AG04450 (cell line): ENCODE data around the gene ZNF335. TPM values are rescaled to one million over a fixed set of nuclear protein-coding genes. Genes with fewer than 3 reads are reported as not detected.

Source experiments
- CTCF ChIA-PET: fragments of 300-600, 350-600 bp; formaldehyde crosslinking; extraction: SDS; loops from one replicate; lab custom pipeline; 2022; ENCODE audit warnings: antibody characterized with exemption, inconsistent platforms; lab: Charles Lee
- POLR2A ChIA-PET: fragments of 350-600 bp; formaldehyde crosslinking; extraction: SDS; loops from one replicate; lab custom pipeline; 2021; ENCODE audit warnings: antibody characterized with exemption, inconsistent platforms; lab: Yijun Ruan, JAX
- DNase-seq: peaks from one replicate; pipeline ENCODE4 v3.0.0-alpha.2; 2011; ENCODE audit warnings: low read depth, low spot score
- H3K27ac ChIP-seq: one replicate; pipeline ENCODE4 v1.5.1; 2012; ENCODE audit warnings: low read depth, low read length, control low read depth
- H3K27me3 ChIP-seq: one replicate; pipeline ENCODE4 v1.6.0; 2012; ENCODE audit warnings: low read length; ENCODE audit not compliant: control insufficient read depth, insufficient read depth
- H3K4me3 ChIP-seq: 2 replicates; pipeline ENCODE4 v1.5.1; 2011; ENCODE audit warnings: mild to moderate bottlenecking, low read depth, low read length, control low read depth
- H3K9me3 ChIP-seq: 2 replicates; pipeline ENCODE4 v1.5.1; 2012; ENCODE audit warnings: low read length; ENCODE audit not compliant: control insufficient read depth, insufficient read depth
- CTCF ChIP-seq: IDR thresholded peaks from 2 replicates; pipeline ENCODE4 v1.5.1; 2011; ENCODE audit warnings: low read depth, low read length, control low read depth, inconsistent platforms
- polyA plus RNA-seq: library from polyadenylated mRNA; depleted of rRNA; stranded (reverse); fragments of >200 nt; gene quantifications from 2 replicates; pipeline ENCODE4 v1.2.3, GENCODE V29; 2011

Gene ZNF335
- polyA plus RNA-seq, 1 experiment, result 5.5 TPM

DNA sequence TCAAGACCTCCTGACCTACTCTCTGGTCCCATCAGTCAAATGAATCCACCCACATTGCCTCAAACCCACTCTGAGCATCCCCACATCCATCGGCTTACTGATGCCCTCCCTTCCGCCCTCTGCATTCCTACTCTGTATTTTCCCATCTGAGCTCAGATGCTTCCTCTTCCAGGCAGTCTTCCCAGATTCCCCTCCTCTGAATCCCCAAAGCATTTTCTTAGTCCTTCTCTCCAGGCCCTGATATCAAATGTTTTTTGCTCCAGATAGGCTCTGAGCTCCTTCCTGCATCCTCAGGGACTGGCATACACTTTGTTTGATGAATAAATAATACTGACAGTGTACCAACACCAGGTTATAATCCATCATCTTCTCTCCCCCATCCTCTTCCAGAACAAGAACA lies 63.9 kb downstream of the ZNF335 start:
- ChIA-PET POLR2A (no interaction called here), CTCF (interaction anchor here (1.4 kb wide), 1 partner anchor 18 kb away, joined by 3 read pairs; no protein-coding TSS in a partner anchor)
- Histone ChIP-seq H3K9me3 (no peaks in the 10 kb centered on the region; the same call in 1 of the 2 replicates), H3K4me3 (no peak overlapping the region), H3K27me3 (no peaks in the 10 kb centered on the region), H3K27ac (no peak overlapping the region)
- no peak for DNase-seq
- TF ChIP-seq CTCF, result no peak

- DNase-seq, result no peak
- H3K27me3 ChIP-seq, result no peaks in the 10 kb centered on the region
- no peak overlapping the region for H3K27ac ChIP-seq
- H3K9me3 ChIP-seq, result no peaks in the 10 kb centered on the region; the same call in 1 of the 2 replicates
- CTCF ChIA-PET, result interaction anchor here (1.4 kb wide), 1 partner anchor 18 kb away, joined by 3 read pairs; no protein-coding TSS in a partner anchor
- POLR2A ChIA-PET, result interaction anchor here (2.9 kb wide), 1 partner anchor 27 kb away, joined by 20 read pairs; the partner anchor contains the start of gene PCIF1
- no peak for TF ChIP-seq CTCF
- no peak overlapping the region for H3K4me3 ChIP-seq
Observed at GRCh38 chr20:45907219-45907948, 64.6 kb downstream of the ZNF335 start.

DNA sequence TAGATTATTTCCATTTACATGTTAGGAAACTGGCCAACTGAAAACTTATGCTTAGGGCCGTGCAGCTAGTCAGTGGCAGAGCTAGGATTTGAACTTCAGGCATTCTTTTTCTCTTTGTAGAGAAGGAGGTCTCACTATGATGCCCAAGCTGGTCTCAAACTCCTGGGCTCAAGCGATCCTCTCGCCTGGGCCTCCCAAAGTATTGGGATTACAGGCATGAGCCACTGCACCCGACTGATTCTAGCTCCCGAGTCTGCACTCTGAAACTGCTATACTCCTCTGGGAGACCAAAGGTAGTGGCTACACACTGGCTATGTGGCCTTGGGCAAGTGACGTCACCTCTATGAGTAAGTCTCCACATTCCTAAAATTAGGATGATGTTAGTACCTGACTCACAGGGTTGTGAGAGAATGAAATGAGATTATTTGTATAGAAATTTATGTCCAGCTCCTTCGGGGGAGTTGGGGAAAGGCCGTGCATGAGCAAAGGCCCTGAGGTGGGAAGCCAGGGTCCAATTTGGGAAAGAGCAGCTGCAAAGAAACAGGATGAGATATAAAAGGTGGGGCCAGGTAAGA lies 66.4 kb downstream of the ZNF335 start:
- no peak for DNase-seq
- peak overlapping the region; percentile 65 for H3K27ac ChIP-seq

GRCh38 chr20:45904583-45905504 lies 67.2 kb downstream of the ZNF335 start:
- CTCF ChIA-PET, result interaction anchor here (1.2 to 1.5 kb wide), 2 partner anchors 15 to 81 kb away, joined by 3 to 6 read pairs; no protein-coding TSS in a partner anchor
- POLR2A ChIA-PET, result interaction anchor here (1.2 to 2.9 kb wide), 4 partner anchors 14 to 30 kb away, joined by 3 to 20 read pairs (median 8); partner anchors contain the start of genes CTSA, NEURL2 and PCIF1
- no peak for DNase-seq
- H3K9me3 ChIP-seq, result no peaks in the 10 kb centered on the region; the same call in 1 of the 2 replicates
- no peak for TF ChIP-seq CTCF
- no peaks in the 10 kb centered on the region for H3K27me3 ChIP-seq
- H3K4me3 ChIP-seq, result no peak overlapping the region
- H3K27ac ChIP-seq, result peak overlapping the region; percentile 65

More for the DNA sequence above, 66.4 kb downstream of the ZNF335 start:
- no peak overlapping the region for H3K4me3 ChIP-seq
- no peaks in the 10 kb centered on the region; the same call in 1 of the 2 replicates for H3K9me3 ChIP-seq
- POLR2A ChIA-PET, result interaction anchor here (1.2 to 2.9 kb wide), 4 partner anchors 13 to 29 kb away, joined by 3 to 20 read pairs (median 8); partner anchors contain the start of genes CTSA, NEURL2 and PCIF1
- no peak for TF ChIP-seq CTCF
- H3K27me3 ChIP-seq, result no peaks in the 10 kb centered on the region
- CTCF ChIA-PET, result interaction anchor here (1.2 to 1.5 kb wide), 2 partner anchors 16 to 82 kb away, joined by 3 to 6 read pairs; no protein-coding TSS in a partner anchor
